Measurements from ENCODE around the gene FGF22. TPM values are rescaled to one million over a fixed set of nuclear protein-coding genes. Genes with fewer than 3 reads are reported as not detected.

Gene FGF22
- total and polyA plus RNA-seq, 2 of the 8 experiments (the other 6 are each of a cell fraction or from before 2014, with no cell fraction given), result 0.44 to 1.7 TPM

- H3K36me3 ChIP-seq (ENCODE audit: control insufficient read depth in 2 of 4, insufficient read depth in 4 of 4, low read length in 3 of 4), result peaks cover 0 to 4% (median 0%) of the 10 kb centered on the region in 4 experiments; a peak in 1 of 8 replicates
- CTCF ChIA-PET (ENCODE audit: partially characterized antibody), result interaction anchor here (1.0 to 1.2 kb wide), 3 partner anchors 12 to 61 kb away, joined by 3 read pairs; no protein-coding TSS in a partner anchor
- no peak overlapping the region for H4K91ac ChIP-seq (replicated peaks; ENCODE audit: insufficient read length, low read length)
- no peak for DNase-seq (ENCODE audit: low read depth in 1 of 2, low spot score in 2 of 2)
- no peak overlapping the region for H3K23ac ChIP-seq (ENCODE audit: insufficient read length)
- H3K4me2 ChIP-seq (ENCODE audit: insufficient read depth in 1 of 2, low read depth in 2 of 2, low read length in 2 of 2), result no peak overlapping the region
- no peak overlapping the region for H4K5ac ChIP-seq (ENCODE audit: insufficient read length, low read depth, low read length)
- no peak overlapping the region for H3K18ac ChIP-seq (ENCODE audit: extremely low read depth, low read length)
- FAIRE-seq, result no peak
- H3K4ac ChIP-seq (replicated peaks; ENCODE audit: insufficient read length, low read depth, low read length), result no peak overlapping the region
- H2AFZ ChIP-seq (ENCODE audit: low read length), result no peak overlapping the region
- H3K79me2 ChIP-seq (ENCODE audit: control insufficient read depth in 1 of 2, insufficient read depth in 2 of 2, low read length in 2 of 2), result no peaks in the 10 kb centered on the region
- no peak overlapping the region for H3K56ac ChIP-seq (replicated peaks; ENCODE audit: insufficient read length, low read depth, low read length)
- no peaks in the 10 kb centered on the region for H3K9me3 ChIP-seq (ENCODE audit: insufficient read depth in 2 of 2, low read depth in 1 of 2, low read length in 1 of 2)
- H3K4me3 ChIP-seq (ENCODE audit: extremely low read depth in 1 of 4, insufficient read depth in 2 of 4, low read depth in 3 of 4, low read length in 4 of 4), result no peak overlapping the region
- no peak overlapping the region for H2BK20ac ChIP-seq (ENCODE audit: low read length)
- no peak overlapping the region for H3K14ac ChIP-seq (ENCODE audit: insufficient read length)
- H4K20me1 ChIP-seq (replicated peaks in 1 of 2; ENCODE audit: control insufficient read depth in 1 of 2, insufficient read depth in 2 of 2, low read length in 2 of 2), result peaks cover 4 to 9% of the 10 kb centered on the region in 2 experiments
- no peaks in the 10 kb centered on the region for H3K79me1 ChIP-seq (ENCODE audit: low read depth, low read length)
- no peak overlapping the region for H2BK5ac ChIP-seq (ENCODE audit: low read depth, low read length)
- H2AK5ac ChIP-seq (ENCODE audit: low read depth, low read length), result no peak overlapping the region
- 85% methylated on average over 23 of the region's 24 CpGs; no CpG with 5 or more reads in 1 of the 2 experiments for WGBS, 2 experiments (ENCODE audit: extremely low coverage in 1 of 2, insufficient coverage in 1 of 2, insufficient read length in 1 of 2, insufficient replicate concordance in 2 of 2, low coverage in 1 of 2, low lambda C conversion rate in 2 of 2, missing lambda C conversion rate in 1 of 2)
- POLR2A ChIA-PET (ENCODE audit: partially characterized antibody), result interaction anchor here (0.9 to 1.0 kb wide), 2 partner anchors 10 to 53 kb away, joined by 3 to 6 read pairs; no protein-coding TSS in a partner anchor
- H3K23me2 ChIP-seq (ENCODE audit: low read depth, low read length), result peaks cover 2% of the 10 kb centered on the region; the same call in 1 of the 2 replicates
- peaks cover 13 to 27% (median 20%) of the 10 kb centered on the region in 4 experiments for H3K27me3 ChIP-seq (replicated peaks in 1 of 4; ENCODE audit: control insufficient read depth in 3 of 4, extremely low read depth in 1 of 4, insufficient read depth in 3 of 4, low read length in 3 of 4)
- no peak overlapping the region for H3K9ac ChIP-seq (replicated peaks in 1 of 4; ENCODE audit: extremely low read depth in 1 of 4, low read depth in 3 of 4, low read length in 3 of 4)
- TF ChIP-seq ASH2L (IDR thresholded peaks at IDR 0.05; ENCODE audit: low read length) (no peak), KDM4A (IDR thresholded peaks at IDR 0.05; ENCODE audit: low read depth, low read length, severe bottlenecking) (no peak), HDAC6 (IDR thresholded peaks at IDR 0.05; ENCODE audit: low read depth, low read length) (no peak), EGR1 (IDR thresholded peaks at IDR 0.05; ENCODE audit: borderline replicate concordance, low read depth, low read length) (no peak), SAP30 (IDR thresholded peaks at IDR 0.05; ENCODE audit: insufficient read depth, insufficient replicate concordance, low read length) (no peak), SP1 (IDR thresholded peaks at IDR 0.05; ENCODE audit: low read depth, low read length) (no peak), MAFK (IDR thresholded peaks at IDR 0.05; ENCODE audit: low read depth, low read length) (no peak), CBX8 (IDR thresholded peaks at IDR 0.05; ENCODE audit: borderline replicate concordance, low read depth, low read length) (no peak), PHF8 (conservative IDR thresholded peaks at IDR 0.05; ENCODE audit: low read depth, low read length) (no peak), TAF1 (IDR thresholded peaks at IDR 0.05; ENCODE audit: low read depth, low read length) (no peak)
- TF ChIP-seq, protein P1, sequence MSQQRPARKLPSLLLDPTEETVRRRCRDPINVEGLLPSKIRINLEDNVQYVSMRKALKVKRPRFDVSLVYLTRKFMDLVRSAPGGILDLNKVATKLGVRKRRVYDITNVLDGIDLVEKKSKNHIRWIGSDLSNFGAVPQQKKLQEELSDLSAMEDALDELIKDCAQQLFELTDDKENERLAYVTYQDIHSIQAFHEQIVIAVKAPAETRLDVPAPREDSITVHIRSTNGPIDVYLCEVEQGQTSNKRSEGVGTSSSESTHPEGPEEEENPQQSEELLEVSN (IDR thresholded peaks at IDR 0.05), result no peak
- H2BK120ac ChIP-seq (replicated peaks; ENCODE audit: low read depth, low read length), result no peak overlapping the region
- no peak overlapping the region for H4K8ac ChIP-seq (ENCODE audit: extremely low read depth, insufficient read depth, low read length)
- no peak overlapping the region for H3K27ac ChIP-seq (ENCODE audit: low read depth, low read length)
- H3K4me1 ChIP-seq (replicated peaks in 1 of 4; ENCODE audit: control insufficient read depth in 3 of 4, insufficient read depth in 4 of 4, low read length in 3 of 4), result no peaks in the 10 kb centered on the region
- H2BK12ac ChIP-seq (ENCODE audit: low read depth, low read length), result no peak overlapping the region
- no peak overlapping the region for H2BK15ac ChIP-seq (ENCODE audit: low read length)
Observed at GRCh38 chr19:594265-594870, 45.3 kb upstream of the FGF22 start.
